Bronchial epithelial cell (primary cell): ENCODE data around the gene MARCO. TPM values are rescaled to one million over a fixed set of nuclear protein-coding genes. Genes with fewer than 3 reads are reported as not detected.

Experiments
- DNase-seq: peaks from one replicate; pipeline ENCODE4 v3.0.0-alpha.2; 2010; ENCODE audit warnings: low read depth
- FAIRE-seq: peaks from 2 replicates; lab custom pipeline; 2011; peaks lifted over from hg19 to GRCh38; lab: Jason Lieb, UNC
- H3K27me3 ChIP-seq: 2 replicates; pipeline ENCODE4 v1.5.1; 2011; ENCODE audit warnings: low read length; ENCODE audit not compliant: control insufficient read depth, insufficient read depth
- H3K36me3 ChIP-seq: 2 replicates; pipeline ENCODE4 v1.5.1; 2011; ENCODE audit warnings: low read length; ENCODE audit not compliant: control insufficient read depth, insufficient read depth
- H3K4me3 ChIP-seq: 2 replicates; pipeline ENCODE4 v1.5.1; 2011; ENCODE audit warnings: mild to moderate bottlenecking, low read depth, low read length, control low read depth
- CTCF ChIP-seq: IDR thresholded peaks from 2 replicates; pipeline ENCODE4 v1.5.1; 2011; ENCODE audit warnings: mild to moderate bottlenecking, moderate library complexity, low read length, control low read depth, inconsistent platforms; ENCODE audit not compliant: insufficient read depth, severe bottlenecking
- total RNA-seq: library from RNA; depleted of rRNA; stranded (reverse); fragments of >200 nt; gene quantifications from 2 replicates; pipeline ENCODE4 v1.2.1, GENCODE V29; 2014

MARCO gene
- total RNA-seq, 1 donor from 2014 or later, result not detected

- FAIRE-seq (peak; percentile 40), DNase-seq (no peak)
- H3K27me3 ChIP-seq, result peaks cover 4% of the 10 kb centered on the region
- H3K4me3 ChIP-seq, result no peak overlapping the region
- TF ChIP-seq CTCF, result no peak
- H3K36me3 ChIP-seq, result no peaks in the 10 kb centered on the region
Observed at GRCh38 chr2:118987886-118988285, 45.9 kb downstream of the MARCO start.

DNA sequence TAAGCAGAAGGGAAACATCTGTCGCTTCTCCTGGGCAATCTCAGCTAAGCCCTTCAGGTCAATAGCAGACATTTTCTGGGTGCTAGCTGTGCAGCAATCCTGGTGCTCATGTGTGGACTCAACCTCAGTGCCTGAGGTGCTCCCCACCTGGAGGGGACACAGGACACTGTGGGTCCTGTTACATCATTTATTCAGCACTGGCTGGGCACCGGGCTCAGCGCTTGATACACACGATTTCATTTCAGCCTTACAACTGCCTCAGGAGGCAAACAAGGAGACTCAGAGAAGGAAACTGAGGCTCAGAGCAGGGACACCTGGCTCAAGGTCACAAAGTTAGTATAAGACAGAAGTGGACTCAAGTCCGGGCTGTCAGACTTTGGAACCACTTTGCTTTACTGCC lies 46.7 kb downstream of the MARCO start:
- Histone ChIP-seq H3K4me3 (no peak overlapping the region), H3K36me3 (no peaks in the 10 kb centered on the region), H3K27me3 (peaks cover 1% of the 10 kb centered on the region)
- DNase-seq (no peak), FAIRE-seq (no peak)
- no peak for TF ChIP-seq CTCF

GRCh38 chr2:118989481-118989880 lies 47.5 kb downstream of the MARCO start:
- Histone ChIP-seq H3K4me3 (no peak overlapping the region), H3K36me3 (no peaks in the 10 kb centered on the region), H3K27me3 (peaks cover 1% of the 10 kb centered on the region)
- TF ChIP-seq CTCF, result no peak
- DNase-seq, result peak; percentile 56
- FAIRE-seq, result no peak

DNA sequence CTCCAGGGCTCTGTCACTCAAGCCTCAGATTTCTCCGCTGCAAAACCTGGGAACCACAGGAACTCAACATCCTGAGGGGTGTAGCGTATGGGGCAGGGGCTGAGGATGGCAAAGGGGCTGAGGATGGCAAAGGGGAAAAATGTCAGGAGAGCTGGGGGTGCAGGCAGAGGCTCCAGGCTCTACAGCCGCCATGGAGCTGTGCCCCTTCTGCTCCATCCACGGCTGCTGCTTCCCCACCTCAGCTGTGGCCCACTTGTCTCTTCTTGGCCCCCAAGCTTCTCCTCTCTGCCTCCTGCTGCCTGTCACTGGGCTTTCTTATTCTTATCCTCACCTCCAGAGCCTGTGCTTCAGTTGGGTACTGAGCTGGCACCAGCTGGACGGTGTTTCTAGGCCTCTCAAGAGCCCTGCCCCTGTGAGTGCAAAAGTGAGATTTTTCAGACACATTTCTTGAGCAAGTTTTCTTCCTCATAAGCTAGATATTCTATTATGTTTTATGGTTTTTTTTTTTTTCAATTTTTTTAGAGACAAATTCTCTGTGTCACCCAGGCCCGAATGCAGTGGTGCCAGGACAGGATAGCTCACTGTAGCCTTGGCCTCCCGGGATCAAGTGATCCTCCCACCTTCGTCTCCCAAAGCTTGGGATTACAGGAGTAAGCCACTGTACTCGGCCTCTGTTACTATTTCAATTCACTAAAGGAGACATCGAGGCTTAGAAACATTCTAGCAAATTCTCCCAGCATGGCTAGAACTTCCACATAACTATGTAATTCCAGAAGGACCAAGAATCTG lies 49.0 kb downstream of the MARCO start:
- Histone ChIP-seq H3K27me3 (peaks cover 1% of the 10 kb centered on the region), H3K4me3 (no peak overlapping the region), H3K36me3 (no peaks in the 10 kb centered on the region)
- TF ChIP-seq CTCF, result no peak
- DNase-seq (no peak), FAIRE-seq (no peak)

- no peak for TF ChIP-seq CTCF
- no peaks in the 10 kb centered on the region for H3K36me3 ChIP-seq
- peaks cover 1% of the 10 kb centered on the region for H3K27me3 ChIP-seq
Observed at GRCh38 chr2:118991554-118991953, 49.6 kb downstream of the MARCO start.

GRCh38 chr2:118992740-118993391 lies 50.9 kb downstream of the MARCO start:
- FAIRE-seq, result no peak

More at GRCh38 chr2:118991554-118991953, 49.6 kb downstream of the MARCO start:
- no peak for FAIRE-seq
- no peak overlapping the region for H3K4me3 ChIP-seq
- DNase-seq, result no peak

More at GRCh38 chr2:118992740-118993391, 50.9 kb downstream of the MARCO start:
- Histone ChIP-seq H3K27me3 (peaks cover 1% of the 10 kb centered on the region), H3K36me3 (no peaks in the 10 kb centered on the region), H3K4me3 (no peak overlapping the region)
- TF ChIP-seq CTCF, result no peak
- peak; percentile 13 for DNase-seq
